Osteoblast (primary cell): ENCODE results near the gene PTBP2. TPM values are rescaled to one million over a fixed set of nuclear protein-coding genes. Genes with fewer than 3 reads are reported as not detected.

Source experiments
- DNase-seq: peaks from one replicate; pipeline ENCODE4 v3.0.0; 2011; ENCODE audit warnings: low spot score, mixed read lengths; ENCODE audit not compliant: insufficient read length; ENCODE audit errors: missing footprints
- H2AFZ ChIP-seq: 2 replicates; pipeline ENCODE4 v1.6.0; 2011; ENCODE audit warnings: mild to moderate bottlenecking, low read length
- H3K27ac ChIP-seq: 2 replicates; pipeline ENCODE4 v1.5.1; 2011; ENCODE audit warnings: mild to moderate bottlenecking, low read depth, low read length, moderate library complexity
- H3K27me3 ChIP-seq: 2 replicates; pipeline ENCODE4 v1.6.0; 2012; ENCODE audit warnings: mild to moderate bottlenecking, control low read depth, inconsistent platforms, low read length, moderate library complexity; ENCODE audit not compliant: insufficient read depth
- H3K36me3 ChIP-seq: 2 replicates; pipeline ENCODE4 v1.5.1; 2011; ENCODE audit warnings: mild to moderate bottlenecking, low read length, control low read depth, moderate library complexity; ENCODE audit not compliant: insufficient read depth
- H3K4me1 ChIP-seq: 2 replicates; pipeline ENCODE4 v1.5.1; 2011; ENCODE audit warnings: mild to moderate bottlenecking, low read length, control low read depth, moderate library complexity; ENCODE audit not compliant: insufficient read depth
- H3K4me2 ChIP-seq: 2 replicates; pipeline ENCODE4 v1.6.0; 2011; ENCODE audit warnings: mild to moderate bottlenecking, low read length; ENCODE audit not compliant: insufficient read depth
- H3K4me3 ChIP-seq: fragments of 200-600 bp; sonication (generic); 3 replicates; pipeline ENCODE4 v1.5.1; 2012; ENCODE audit warnings: mild to moderate bottlenecking, low read length, inconsistent platforms; ENCODE audit not compliant: insufficient read depth
- H3K79me2 ChIP-seq: 2 replicates; pipeline ENCODE4 v1.6.0; 2012; ENCODE audit warnings: mild to moderate bottlenecking, low read length, control low read depth, inconsistent platforms; ENCODE audit not compliant: insufficient read depth
- H3K9me3 ChIP-seq: 2 replicates; pipeline ENCODE4 v1.5.1; 2011; ENCODE audit warnings: low read depth, low read length, control low read depth
- H4K20me1 ChIP-seq: 2 replicates; pipeline ENCODE4 v1.6.0; 2012; ENCODE audit warnings: mild to moderate bottlenecking, low read length, control low read depth; ENCODE audit not compliant: insufficient read depth
- CTCF ChIP-seq: IDR thresholded peaks from 2 replicates; pipeline ENCODE4 v1.5.1; 2011; ENCODE audit warnings: mild to moderate bottlenecking, low read depth, low read length, moderate library complexity; ENCODE audit errors: extremely low read depth
- total RNA-seq: library from RNA; depleted of rRNA; stranded (reverse); fragments of >200 nt; gene quantifications from 2 replicates; pipeline ENCODE4 v1.2.3, GENCODE V29; 2012

PTBP2 gene
- total RNA-seq, 1 donor: 17.0 TPM

- Histone ChIP-seq H3K36me3 (peaks cover 24% of the 10 kb centered on the region), H3K79me2 (peaks cover 51% of the 10 kb centered on the region), H3K4me2 (peak overlapping the region; percentile 100), H3K4me3 (peak overlapping the region; percentile 99), H3K27me3 (no peaks in the 10 kb centered on the region), H4K20me1 (peaks cover 11% of the 10 kb centered on the region), H2AFZ (peak overlapping the region; percentile 95), H3K9me3 (no peaks in the 10 kb centered on the region), H3K4me1 (peaks cover 15% of the 10 kb centered on the region), H3K27ac (peak overlapping the region; percentile 90)
- no peak for TF ChIP-seq CTCF
- peak; percentile 94 for DNase-seq
Measured at GRCh38 chr1:96722161-96722922, 758 bp downstream of the PTBP2 start.

GRCh38 chr1:96722958-96723357, 1.4 kb downstream of the PTBP2 start:
- peak; percentile 62 for DNase-seq
- Histone ChIP-seq H3K9me3 (no peaks in the 10 kb centered on the region), H3K4me3 (peak overlapping the region; percentile 99), H3K27me3 (no peaks in the 10 kb centered on the region), H3K36me3 (peaks cover 28% of the 10 kb centered on the region), H2AFZ (no peak overlapping the region), H4K20me1 (peaks cover 15% of the 10 kb centered on the region), H3K4me1 (peaks cover 15% of the 10 kb centered on the region), H3K4me2 (peak overlapping the region; percentile 100), H3K79me2 (peaks cover 57% of the 10 kb centered on the region), H3K27ac (peak overlapping the region; percentile 90)
- no peak for TF ChIP-seq CTCF

- Histone ChIP-seq H3K79me2 (peaks cover 61% of the 10 kb centered on the region), H3K4me3 (peak overlapping the region; percentile 99), H3K9me3 (no peaks in the 10 kb centered on the region), H3K36me3 (peaks cover 32% of the 10 kb centered on the region), H3K4me2 (peak overlapping the region; percentile 100), H3K27me3 (no peaks in the 10 kb centered on the region), H4K20me1 (peaks cover 15% of the 10 kb centered on the region), H2AFZ (no peak overlapping the region), H3K4me1 (peaks cover 15% of the 10 kb centered on the region), H3K27ac (peak overlapping the region; percentile 90)
- no peak for TF ChIP-seq CTCF
- peak; percentile 64 for DNase-seq
Measured at GRCh38 chr1:96723377-96723776, 1.8 kb downstream of the PTBP2 start.

GRCh38 chr1:96723936-96724335, 2.4 kb downstream of the PTBP2 start:
- no peak for DNase-seq
- no peak overlapping the region for H3K27ac ChIP-seq
- H3K27me3 ChIP-seq: no peaks in the 10 kb centered on the region
- H3K9me3 ChIP-seq: no peaks in the 10 kb centered on the region
- no peak overlapping the region for H3K4me3 ChIP-seq
- H2AFZ ChIP-seq: no peak overlapping the region
- TF ChIP-seq CTCF: no peak
- peaks cover 15% of the 10 kb centered on the region for H3K4me1 ChIP-seq
- peaks cover 35% of the 10 kb centered on the region for H3K36me3 ChIP-seq
- peaks cover 17% of the 10 kb centered on the region for H4K20me1 ChIP-seq
- H3K4me2 ChIP-seq: peak overlapping the region; percentile 100
- peaks cover 67% of the 10 kb centered on the region for H3K79me2 ChIP-seq
